GM18519 (cell line): ENCODE results near the gene HID1.
"Not testable (repeated sequence)": the region's sequence is repeated elsewhere in the genome, so short reads cannot be mapped to it uniquely, and the experiment has no call there.

ENCODE experiments used
- ATAC-seq: cut with Tn5 transposase; IDR thresholded peaks from one replicate; pipeline ENCODE4 v1.9.1; 2021; ENCODE audit warnings: mild to moderate bottlenecking, moderate library complexity; ENCODE audit not compliant: unreplicated experiment, low FRiP score

Gene HID1

GRCh38 chr17:75001915-75002843, 29.6 kb upstream of the HID1 start:
- no peak for ATAC-seq

DNA sequence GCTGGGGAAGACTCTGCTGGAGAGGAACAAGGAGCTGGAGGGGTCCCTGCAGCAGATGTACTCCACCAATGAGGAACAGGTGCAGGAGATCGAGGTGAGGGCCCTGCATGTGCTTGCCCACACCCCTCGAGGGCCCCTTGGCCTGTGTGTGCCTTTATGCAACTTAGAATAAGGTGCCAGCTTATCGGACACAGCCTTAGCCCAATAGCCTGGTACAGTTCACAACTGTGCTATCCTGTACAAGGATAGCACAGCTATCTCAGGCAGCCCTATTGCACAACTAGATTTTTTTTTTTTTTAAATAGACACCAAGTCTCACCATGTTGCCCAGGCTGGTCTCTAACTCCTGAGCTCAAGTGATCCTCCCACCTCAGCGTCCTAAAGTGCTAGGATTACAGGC, 27.0 kb upstream of the HID1 start:
- ATAC-seq: no peak

- no peak for ATAC-seq
Observed at GRCh38 chr17:74998783-74999182, 26.2 kb upstream of the HID1 start.

DNA sequence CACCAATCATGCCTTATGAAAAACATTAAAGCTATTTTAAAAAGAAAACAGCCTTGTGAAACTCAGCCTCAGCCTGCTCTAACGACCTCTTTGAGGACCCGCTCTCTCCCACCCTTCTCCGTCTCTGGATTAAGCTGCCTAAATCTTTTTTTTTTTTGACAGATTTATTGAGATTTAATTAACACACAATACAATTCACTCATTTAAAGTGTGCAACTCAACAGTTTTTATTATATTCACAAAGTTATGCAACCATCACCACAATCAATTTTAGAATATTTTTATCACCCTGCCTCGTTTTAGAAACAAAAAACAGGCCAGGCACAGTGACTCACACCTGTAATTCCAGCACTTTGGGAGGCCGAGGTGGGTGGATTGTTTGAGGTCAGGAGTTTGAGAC, 23.3 kb upstream of the HID1 start:
- ATAC-seq: no peak

- ATAC-seq: no peak
Observed at GRCh38 chr17:74994440-74994839, 21.9 kb upstream of the HID1 start.

DNA sequence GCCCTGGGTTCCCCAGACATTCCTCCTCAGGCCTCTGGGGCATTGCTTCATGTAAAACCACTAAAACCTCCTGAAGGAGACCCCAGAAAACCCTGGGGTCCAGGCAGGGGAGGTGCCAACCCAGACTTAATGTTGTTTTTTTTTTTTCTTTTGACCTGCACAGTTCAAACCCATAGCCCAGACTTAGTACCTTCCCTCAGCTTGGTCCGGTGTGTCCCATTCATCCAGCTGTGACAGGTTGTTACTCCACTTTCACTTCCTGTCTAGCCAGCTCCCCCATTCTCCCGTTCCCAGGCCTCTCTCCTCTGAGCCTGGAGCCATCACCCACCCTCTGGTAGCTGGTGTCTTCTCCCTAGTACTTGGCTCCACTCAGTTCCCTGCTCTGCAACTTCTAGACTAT, 19.7 kb upstream of the HID1 start:
- no peak for ATAC-seq

- ATAC-seq: no peak
Observed at GRCh38 chr17:74990581-74991105, 18.1 kb upstream of the HID1 start.

- no peak for ATAC-seq
Observed at GRCh38 chr17:74987909-74988711, 15.6 kb upstream of the HID1 start.

GRCh38 chr17:74987418-74987908, 14.9 kb upstream of the HID1 start, which contains the start of gene CDR2L:
Gene CDR2L (plus strand): TSS chr17:74987632. CDS start chr17:74988044, 412 bp downstream.
- peak; percentile 85 for ATAC-seq

DNA sequence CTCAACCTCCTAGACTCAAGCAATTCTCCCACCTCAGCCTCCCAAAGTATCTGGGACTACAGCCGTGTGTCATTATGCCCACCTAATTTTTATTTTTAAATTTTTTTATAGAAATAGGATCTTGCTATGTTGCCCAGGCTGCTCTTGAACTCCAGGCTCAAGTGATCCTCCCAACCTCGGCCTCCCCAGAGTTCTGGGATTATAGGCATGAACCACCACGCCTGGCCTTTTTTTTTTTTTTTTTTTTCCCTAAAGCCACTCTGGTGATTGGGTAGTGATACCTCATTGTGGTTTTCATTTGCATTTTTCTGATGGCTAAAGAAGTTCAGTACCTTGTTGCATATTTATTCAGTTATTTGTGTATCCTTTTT, 13.6 kb upstream of the HID1 start:
- no peak for ATAC-seq

GRCh38 chr17:74982663-74983313, 10.2 kb upstream of the HID1 start:
- ATAC-seq: not testable (repeated sequence)

DNA sequence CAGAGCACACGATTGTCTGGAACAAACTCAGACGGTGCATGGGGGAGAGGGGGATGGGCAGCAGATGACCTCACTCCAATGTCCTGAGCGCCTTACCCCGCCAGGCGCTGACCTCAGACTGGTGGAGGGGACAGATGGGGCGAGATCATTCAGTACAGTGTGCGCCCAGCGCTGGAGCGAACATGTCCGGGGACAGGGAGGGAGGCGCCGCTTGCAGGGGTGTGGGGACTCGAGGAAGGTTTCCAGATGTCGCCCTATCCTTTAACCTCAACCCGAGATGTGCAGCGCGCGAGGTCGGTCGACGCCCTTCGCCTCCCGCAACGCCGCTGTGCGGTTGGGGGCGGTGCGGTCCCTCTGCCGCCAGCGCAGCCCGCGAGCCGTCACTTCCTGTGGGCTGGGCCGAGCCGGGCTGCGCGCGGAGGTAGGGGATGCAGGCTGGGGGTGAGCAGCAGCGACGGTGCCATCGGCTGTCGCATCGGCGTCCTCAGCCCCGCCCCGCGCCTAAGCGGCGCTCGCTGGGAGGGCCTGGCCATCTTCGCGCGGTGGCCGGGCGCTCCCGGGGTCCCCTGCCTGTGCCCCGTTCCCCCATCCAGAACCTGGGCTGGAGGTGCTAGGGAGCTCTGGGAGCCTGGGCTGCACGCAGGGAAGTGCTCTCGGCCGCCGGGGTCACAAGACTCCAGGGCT, 9.6 kb upstream of the HID1 start:
- ATAC-seq: no peak

GRCh38 chr17:74981318-74981978, 8.9 kb upstream of the HID1 start:
- ATAC-seq: no peak

GRCh38 chr17:74979408-74980146, 7.0 kb upstream of the HID1 start:
- ATAC-seq: no peak

GRCh38 chr17:74978240-74978639, 5.7 kb upstream of the HID1 start:
- no peak for ATAC-seq

DNA sequence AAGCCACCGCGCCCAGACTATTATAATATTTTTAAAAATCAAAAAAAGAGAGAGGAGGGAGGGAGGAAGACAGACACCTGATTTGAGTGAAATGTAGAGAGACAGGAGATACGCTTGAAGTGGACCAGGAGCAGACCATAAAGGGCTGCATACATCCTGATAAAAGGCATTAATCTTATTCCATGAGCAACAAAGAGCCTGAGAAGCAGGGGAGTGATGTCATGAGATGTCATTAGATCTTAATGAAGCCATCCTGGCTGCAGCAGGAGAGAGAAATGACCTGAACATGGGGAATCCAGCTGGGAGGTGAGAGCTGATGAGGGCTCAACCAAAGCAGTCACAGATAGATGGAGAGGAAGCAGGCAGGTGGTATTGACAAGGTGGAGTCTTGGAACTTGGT, 5.2 kb upstream of the HID1 start:
- no peak for ATAC-seq

GRCh38 chr17:74975943-74976342, 3.4 kb upstream of the HID1 start:
- no peak for ATAC-seq

DNA sequence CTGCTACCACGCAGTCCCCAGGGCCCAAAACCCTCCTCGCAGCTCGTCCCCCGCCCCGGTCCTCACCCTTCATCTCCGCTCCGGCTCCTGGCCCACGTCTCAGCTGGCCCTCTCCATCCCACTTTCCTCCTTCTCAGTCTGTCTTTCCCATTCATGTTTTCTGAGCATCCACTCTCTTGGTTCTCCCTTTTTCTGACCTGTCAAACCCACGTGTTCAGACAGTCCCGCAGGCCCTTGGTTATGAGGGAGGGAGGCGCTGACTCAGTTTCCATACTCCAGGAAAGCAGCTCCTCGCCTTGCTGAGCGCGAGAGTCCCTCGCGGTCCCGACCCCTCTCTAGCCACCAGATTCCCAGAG, 392 bp upstream of the HID1 start:
- no peak for ATAC-seq

- ATAC-seq: no peak
Observed at GRCh38 chr17:74971842-74972106, 785 bp downstream of the HID1 start.
